Measurements from ENCODE around the gene ZBTB7C. TPM values are rescaled to one million over a fixed set of nuclear protein-coding genes. Genes with fewer than 3 reads are reported as not detected.

The ZBTB7C gene
- polyA plus RNA-seq, 2 of the 4 experiments (the other 2 are of a cell fraction): 0.10 to 0.12 TPM

- TF ChIP-seq HES2 (IDR thresholded peaks at IDR 0.05): no peak
- no peak for TF ChIP-seq MAX (IDR thresholded peaks at IDR 0.05)
Measured at GRCh38 chr18:48219037-48219809, 190.0 kb downstream of the ZBTB7C start (continued).

GRCh38 chr18:48218285-48219022 is 190.7 kb downstream of the ZBTB7C start:
- no peak overlapping the region for H3K27ac ChIP-seq
- DNase-seq (ENCODE audit: low read depth in 1 of 2, low spot score in 1 of 2) (no peak), FAIRE-seq (no peak), ATAC-seq (no peak)
- H3K4me2 ChIP-seq: no peak overlapping the region
- POLR2A ChIA-PET: no interaction called here
- WGBS (ENCODE audit: missing lambda C conversion rate): 88% methylated on average over 5 of the region's 7 CpGs
- no peak for TF ChIP-seq ZNF302 (CRISPR knock-in tag; IDR thresholded peaks at IDR 0.05)
- no peak for TF ChIP-seq GATA3 (IDR thresholded peaks at IDR 0.05; ENCODE audit: borderline replicate concordance)
- TF ChIP-seq BHLHE40 (IDR thresholded peaks at IDR 0.05; ENCODE audit: low read depth, low read length): no peak
- TF ChIP-seq RNF2 (IDR thresholded peaks at IDR 0.05; ENCODE audit: borderline replicate concordance, low read depth): no peak
- TF ChIP-seq HMGXB4 (CRISPR knock-in tag; IDR thresholded peaks at IDR 0.05; ENCODE audit: borderline replicate concordance): no peak
- no peak for TF ChIP-seq TFCP2L1 (CRISPR knock-in tag; IDR thresholded peaks at IDR 0.05)
- no peak for TF ChIP-seq MAFK (IDR thresholded peaks at IDR 0.05; ENCODE audit: partially characterized antibody)
- no peak for TF ChIP-seq NFE2L2 (conservative IDR thresholded peaks at IDR 0.05; ENCODE audit: low read length)
- CTCF ChIA-PET: interaction anchor here (0.8 kb wide), 1 partner anchor 12 kb away, joined by 3 read pairs; no protein-coding TSS in a partner anchor
- no peak overlapping the region for H3K4me3 ChIP-seq
- no peaks in the 10 kb centered on the region for H3K9me3 ChIP-seq
- H3K4me1 ChIP-seq: no peaks in the 10 kb centered on the region

GRCh38 chr18:48217258-48218250 is 191.6 kb downstream of the ZBTB7C start:
- no peaks in the 10 kb centered on the region for H3K9me3 ChIP-seq
- no peak for FAIRE-seq
- no peak overlapping the region for H3K27ac ChIP-seq
- ATAC-seq: no peak
- WGBS (ENCODE audit: missing lambda C conversion rate): 75% methylated on average over 9 of the region's 15 CpGs
- no peaks in the 10 kb centered on the region for H3K4me1 ChIP-seq
- no peak overlapping the region for H3K4me2 ChIP-seq
- ChIA-PET POLR2A (no interaction called here), CTCF (no interaction called here)
- no peak overlapping the region for H3K4me3 ChIP-seq
- no peak for DNase-seq (ENCODE audit: low read depth in 1 of 2, low spot score in 1 of 2)
- TF ChIP-seq HOXB13 (CRISPR knock-in tag; IDR thresholded peaks at IDR 0.05; ENCODE audit: low read depth) (no peak), CHD2 (IDR thresholded peaks at IDR 0.05; ENCODE audit: low read length, partially characterized antibody) (no peak), ZSCAN20 (CRISPR knock-in tag; IDR thresholded peaks at IDR 0.05) (no peak), RCOR1 (IDR thresholded peaks at IDR 0.05; ENCODE audit: low read depth, low read length) (no peak), EHMT2 (IDR thresholded peaks at IDR 0.05; ENCODE audit: low read depth) (no peak), FOSL2 (IDR thresholded peaks at IDR 0.05) (no peak), FOSL2 (CRISPR knock-in tag; IDR thresholded peaks at IDR 0.05) (no peak), CEBPB (IDR thresholded peaks at IDR 0.05) (no peak), ELK1 (IDR thresholded peaks at IDR 0.05; ENCODE audit: low read depth, low read length) (no peak)

All from A549 (cell line).